K562 (cell line): ENCODE measurements around the gene ST6GALNAC1. TPM values are rescaled to one million over a fixed set of nuclear protein-coding genes. Genes with fewer than 3 reads are reported as not detected.

Source experiments
- ARID1B ChIP-seq: fragments of 450-650 bp; IDR thresholded peaks from 2 replicates; pipeline ENCODE4 v1.6.1; 2016; ENCODE audit warnings: antibody characterized with exemption, mild to moderate bottlenecking, inconsistent platforms
- ARNT ChIP-seq, 2 experiments: fragments of 450-650 bp; IDR thresholded peaks; 2 replicates each; pipeline ENCODE4 v1.6.1; 2016; ENCODE audit warnings: mild to moderate bottlenecking in 1 of 2
- EP300 ChIP-seq: IDR thresholded peaks from 2 replicates; pipeline ENCODE4 v1.6.1; 2012; ENCODE audit warnings: low read length, improper control_type of control experiment
- HDAC8 ChIP-seq: fragments of 450-650 bp; IDR thresholded peaks from 2 replicates; pipeline ENCODE4 v1.6.1; 2016; ENCODE audit warnings: mild to moderate bottlenecking, missing genetic modification characterization, moderate library complexity, missing compliant biosample characterization
- HEY1 ChIP-seq: fragments of 250-450 bp; sonication (Bioruptor Pico); IDR thresholded peaks from 2 replicates; pipeline ENCODE4 v1.5.0; 2020; ENCODE audit warnings: mild to moderate bottlenecking, moderate library complexity, borderline replicate concordance
- HNRNPLL ChIP-seq: fragments of 200-400 bp; formaldehyde crosslinking; IDR thresholded peaks from 2 replicates; pipeline ENCODE4 v1.6.1; 2017; ENCODE audit warnings: low read length, low read depth, mild to moderate bottlenecking; ENCODE audit not compliant: poor library complexity, severe bottlenecking
- KAT2B ChIP-seq: IDR thresholded peaks from one replicate; pipeline ENCODE4 v1.6.1; 2012; ENCODE audit warnings: low read depth, mild to moderate bottlenecking, control low read depth, inconsistent platforms, low read length, moderate library complexity
- MECOM ChIP-seq: fragments of 250-450 bp; sonication (Bioruptor Pico); IDR thresholded peaks from 2 replicates; pipeline ENCODE4 v1.8.0; 2022; ENCODE audit warnings: inconsistent platforms
- MYC ChIP-seq, 2 experiments: fragments of 250-450 bp in 1 of 2; sonication (Bioruptor Pico) in 1 of 2; IDR thresholded peaks; 2 replicates each; pipeline versions ENCODE4 v1.5.1 to v1.6.1; 2012 to 2021; ENCODE audit warnings: low read depth in 2 of 2, borderline replicate concordance in 1 of 2, improper control_type of control experiment in 1 of 2, low read length in 1 of 2, mild to moderate bottlenecking in 1 of 2, moderate library complexity in 1 of 2
- MYNN ChIP-seq, 2 experiments: sonication (generic); formaldehyde crosslinking in 1 of 2; IDR thresholded peaks; 2 replicates each; pipeline versions ENCODE4 v1.5.0 to v1.6.1; 2016 to 2020; ENCODE audit warnings: antibody characterized with exemption in 1 of 2, missing genetic modification reagents in 1 of 2
- NFE2 ChIP-seq: IDR thresholded peaks from 2 replicates; pipeline ENCODE4 v1.6.1; 2014; ENCODE audit warnings: antibody characterized with exemption, low read depth
- RAD51 ChIP-seq: fragments of 450-650 bp; IDR thresholded peaks from 2 replicates; pipeline ENCODE4 v1.7.1; 2016; ENCODE audit warnings: low read depth, mild to moderate bottlenecking, borderline replicate concordance
- SMARCA4 ChIP-seq: fragments of 450-650 bp; IDR thresholded peaks from 2 replicates; pipeline ENCODE4 v1.6.1; 2016
- SMC3 ChIP-seq: conservative IDR thresholded peaks from 2 replicates; pipeline ENCODE4 v1.6.1; 2011; ENCODE audit warnings: low read depth, low read length, improper control_type of control experiment; ENCODE audit not compliant: insufficient read depth
- ZFP36 ChIP-seq: fragments of 150-350 bp; IDR thresholded peaks from 2 replicates; pipeline ENCODE4 v1.6.1; 2018; ENCODE audit warnings: low read length, low read depth; ENCODE audit not compliant: partially characterized antibody
- ZNF175 ChIP-seq: fragments of 200-800 bp; sonication (Bioruptor generic); IDR thresholded peaks from 2 replicates; pipeline ENCODE4 v1.6.1; 2016; ENCODE audit warnings: low read depth, mild to moderate bottlenecking, missing genetic modification characterization, missing compliant biosample characterization
- ZNF668 ChIP-seq: fragments of 250-450 bp; sonication (Bioruptor Pico); IDR thresholded peaks from 2 replicates; pipeline ENCODE4 v1.8.0; 2022; ENCODE audit warnings: mild to moderate bottlenecking, inconsistent platforms
- ZZZ3 ChIP-seq: fragments of 450-650 bp; IDR thresholded peaks from 2 replicates; pipeline ENCODE4 v1.6.1; 2016; ENCODE audit warnings: antibody characterized with exemption, mild to moderate bottlenecking, moderate library complexity
- polyA plus RNA-seq, 8 experiments: library from polyadenylated mRNA; depleted of rRNA in 4 of 8; stranded (reverse) in 5 of 8; unstranded in 3 of 8; fragments of >200 nt; fragmentation: Nextera tagmentation in 2 of 8; fragmentation: Illumina TruSeq in 1 of 8; extraction: Ambion mirVana in 2 of 8; extraction: Trizol in 1 of 8; gene quantifications; 2 replicates each; pipeline versions ENCODE4 v1.2.1 to v1.2.3, GENCODE V29; 2011 to 2014; ENCODE audit warnings: inconsistent platforms in 1 of 8, missing spikeins in 1 of 8
- total RNA-seq, 7 experiments: library from RNA; depleted of rRNA in 6 of 7; stranded (reverse); fragments of >200 nt in 6 of 7; fragmentation: Illumina TruSeq in 2 of 7; extraction: Trizol in 2 of 7; gene quantifications; 2 replicates each; pipeline versions ENCODE4 v1.2.1 to v1.2.3, GENCODE V29; 2011 to 2021; ENCODE audit warnings: low replicate concordance in 1 of 7
- TF ChIP-seq, protein P1 (sequence below): IDR thresholded peaks from 3 replicates; pipeline ENCODE4 v1.6.1; 2011; ENCODE audit warnings: borderline replicate concordance, mild to moderate bottlenecking; ENCODE audit not compliant: insufficient read length, insufficient read depth
- TF ChIP-seq, protein P2 (sequence below): fragments of 250-450 bp; sonication (Bioruptor Pico); IDR thresholded peaks from 2 replicates; pipeline ENCODE4 v1.5.0; 2021
- TF ChIP-seq, protein P3 (sequence below): fragments of 450-650 bp; IDR thresholded peaks from 2 replicates; pipeline ENCODE4 v1.6.1; 2017; ENCODE audit warnings: antibody characterized with exemption
- TF ChIP-seq, protein P4 (sequence below): fragments of 200-400 bp; formaldehyde crosslinking; IDR thresholded peaks from 2 replicates; pipeline ENCODE4 v1.6.1; 2017; ENCODE audit warnings: mild to moderate bottlenecking, low read depth, low read length, moderate library complexity

Gene ST6GALNAC1
- total and polyA plus RNA-seq, 9 of the 15 experiments (the other 6 are each of a cell fraction or from before 2014, with no cell fraction given), result 20.6 to 68.4 (median 50.5) TPM

DNA sequence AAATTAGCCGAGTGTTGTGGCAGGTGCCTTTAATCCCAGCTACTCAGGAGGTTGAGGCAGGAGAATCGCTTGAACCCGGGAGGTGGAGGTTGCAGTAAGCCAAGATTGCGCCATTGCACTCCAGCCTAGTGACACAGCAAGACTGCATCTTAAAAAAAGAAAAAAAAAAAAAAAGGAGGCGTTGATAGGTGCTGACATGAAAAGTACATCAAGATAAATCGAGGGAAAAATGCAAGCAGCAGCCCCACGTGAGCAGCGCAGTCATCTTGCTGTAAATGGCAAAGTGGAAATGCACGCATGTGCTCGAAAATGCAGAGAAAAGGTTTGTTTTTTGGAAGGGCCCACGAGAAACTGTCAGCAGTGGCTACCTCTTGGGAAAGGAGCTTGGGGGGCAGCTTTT is 46.3 kb upstream of the ST6GALNAC1 start (continued):
- TF ChIP-seq NFE2 (peak; percentile 60), ZZZ3 (no peak), HEY1 (CRISPR knock-in tag) (no peak), MYC (IDR thresholded peaks at IDR 0.05; ENCODE audit: low read depth, low read length) (0 out of 2 replicates have a peak, but pooled peaks have one; percentile 33), MYC (CRISPR knock-in tag; IDR thresholded peaks at IDR 0.05; ENCODE audit: borderline replicate concordance, low read depth) (no peak), SMC3 (no peak), HNRNPLL (no peak), HDAC8 (tag) (no peak), ZFP36 (no peak), MECOM (peak; percentile 60; the same call in 1 of the 2 replicates), ARNT (IDR thresholded peaks at IDR 0.05) (no peak), MYNN (IDR thresholded peaks at IDR 0.05) (no peak), MYNN (CRISPR knock-in tag; IDR thresholded peaks at IDR 0.05) (no peak), ZNF668 (no peak), KAT2B (no peak), RAD51 (peak; percentile 66), ARID1B (peak; percentile 45), EP300 (peak; percentile 26; the same call in 1 of the 2 replicates), ZNF175 (no peak), SMARCA4 (peak; percentile 47; the same call in 1 of the 2 replicates)
- TF ChIP-seq, protein P1, sequence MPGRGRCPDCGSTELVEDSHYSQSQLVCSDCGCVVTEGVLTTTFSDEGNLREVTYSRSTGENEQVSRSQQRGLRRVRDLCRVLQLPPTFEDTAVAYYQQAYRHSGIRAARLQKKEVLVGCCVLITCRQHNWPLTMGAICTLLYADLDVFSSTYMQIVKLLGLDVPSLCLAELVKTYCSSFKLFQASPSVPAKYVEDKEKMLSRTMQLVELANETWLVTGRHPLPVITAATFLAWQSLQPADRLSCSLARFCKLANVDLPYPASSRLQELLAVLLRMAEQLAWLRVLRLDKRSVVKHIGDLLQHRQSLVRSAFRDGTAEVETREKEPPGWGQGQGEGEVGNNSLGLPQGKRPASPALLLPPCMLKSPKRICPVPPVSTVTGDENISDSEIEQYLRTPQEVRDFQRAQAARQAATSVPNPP, result no peak
- TF ChIP-seq, protein P2, sequence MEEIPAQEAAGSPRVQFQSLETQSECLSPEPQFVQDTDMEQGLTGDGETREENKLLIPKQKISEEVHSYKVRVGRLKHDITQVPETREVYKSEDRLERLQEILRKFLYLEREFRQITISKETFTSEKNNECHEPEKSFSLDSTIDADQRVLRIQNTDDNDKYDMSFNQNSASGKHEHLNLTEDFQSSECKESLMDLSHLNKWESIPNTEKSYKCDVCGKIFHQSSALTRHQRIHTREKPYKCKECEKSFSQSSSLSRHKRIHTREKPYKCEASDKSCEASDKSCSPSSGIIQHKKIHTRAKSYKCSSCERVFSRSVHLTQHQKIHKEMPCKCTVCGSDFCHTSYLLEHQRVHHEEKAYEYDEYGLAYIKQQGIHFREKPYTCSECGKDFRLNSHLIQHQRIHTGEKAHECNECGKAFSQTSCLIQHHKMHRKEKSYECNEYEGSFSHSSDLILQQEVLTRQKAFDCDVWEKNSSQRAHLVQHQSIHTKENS (CRISPR knock-in tag), result no peak
- TF ChIP-seq, protein P3, sequence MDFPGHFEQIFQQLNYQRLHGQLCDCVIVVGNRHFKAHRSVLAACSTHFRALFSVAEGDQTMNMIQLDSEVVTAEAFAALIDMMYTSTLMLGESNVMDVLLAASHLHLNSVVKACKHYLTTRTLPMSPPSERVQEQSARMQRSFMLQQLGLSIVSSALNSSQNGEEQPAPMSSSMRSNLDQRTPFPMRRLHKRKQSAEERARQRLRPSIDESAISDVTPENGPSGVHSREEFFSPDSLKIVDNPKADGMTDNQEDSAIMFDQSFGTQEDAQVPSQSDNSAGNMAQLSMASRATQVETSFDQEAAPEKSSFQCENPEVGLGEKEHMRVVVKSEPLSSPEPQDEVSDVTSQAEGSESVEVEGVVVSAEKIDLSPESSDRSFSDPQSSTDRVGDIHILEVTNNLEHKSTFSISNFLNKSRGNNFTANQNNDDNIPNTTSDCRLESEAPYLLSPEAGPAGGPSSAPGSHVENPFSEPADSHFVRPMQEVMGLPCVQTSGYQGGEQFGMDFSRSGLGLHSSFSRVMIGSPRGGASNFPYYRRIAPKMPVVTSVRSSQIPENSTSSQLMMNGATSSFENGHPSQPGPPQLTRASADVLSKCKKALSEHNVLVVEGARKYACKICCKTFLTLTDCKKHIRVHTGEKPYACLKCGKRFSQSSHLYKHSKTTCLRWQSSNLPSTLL, result no peak
- TF ChIP-seq, protein P4, sequence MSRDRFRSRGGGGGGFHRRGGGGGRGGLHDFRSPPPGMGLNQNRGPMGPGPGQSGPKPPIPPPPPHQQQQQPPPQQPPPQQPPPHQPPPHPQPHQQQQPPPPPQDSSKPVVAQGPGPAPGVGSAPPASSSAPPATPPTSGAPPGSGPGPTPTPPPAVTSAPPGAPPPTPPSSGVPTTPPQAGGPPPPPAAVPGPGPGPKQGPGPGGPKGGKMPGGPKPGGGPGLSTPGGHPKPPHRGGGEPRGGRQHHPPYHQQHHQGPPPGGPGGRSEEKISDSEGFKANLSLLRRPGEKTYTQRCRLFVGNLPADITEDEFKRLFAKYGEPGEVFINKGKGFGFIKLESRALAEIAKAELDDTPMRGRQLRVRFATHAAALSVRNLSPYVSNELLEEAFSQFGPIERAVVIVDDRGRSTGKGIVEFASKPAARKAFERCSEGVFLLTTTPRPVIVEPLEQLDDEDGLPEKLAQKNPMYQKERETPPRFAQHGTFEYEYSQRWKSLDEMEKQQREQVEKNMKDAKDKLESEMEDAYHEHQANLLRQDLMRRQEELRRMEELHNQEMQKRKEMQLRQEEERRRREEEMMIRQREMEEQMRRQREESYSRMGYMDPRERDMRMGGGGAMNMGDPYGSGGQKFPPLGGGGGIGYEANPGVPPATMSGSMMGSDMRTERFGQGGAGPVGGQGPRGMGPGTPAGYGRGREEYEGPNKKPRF, result no peak
